GM18505 (cell line): ENCODE data around the gene ARID2.

Experiments used
- ATAC-seq: cut with Tn5 transposase; IDR thresholded peaks from one replicate; pipeline ENCODE4 v1.9.1; 2021; ENCODE audit not compliant: unreplicated experiment
- POLR2A ChIP-seq: IDR thresholded peaks from 4 replicates; pipeline ENCODE4 v1.6.1; 2011; ENCODE audit warnings: borderline replicate concordance; ENCODE audit not compliant: insufficient read depth, insufficient read length; ENCODE audit errors: extremely low read depth

ARID2 gene

GRCh38 chr12:45886685-45887084 is 157.2 kb downstream of the ARID2 start:
- no peak for ATAC-seq
- no peak for TF ChIP-seq POLR2A

- TF ChIP-seq POLR2A: no peak
Observed at GRCh38 chr12:45887544-45887943, 158.0 kb downstream of the ARID2 start.

GRCh38 chr12:45890276-45890675 is 160.8 kb downstream of the ARID2 start:
- no peak for ATAC-seq
- TF ChIP-seq POLR2A: no peak

More at GRCh38 chr12:45887544-45887943, 158.0 kb downstream of the ARID2 start:
- no peak for ATAC-seq

- no peak for TF ChIP-seq POLR2A
- ATAC-seq: no peak
Observed at GRCh38 chr12:45893240-45893639, 163.7 kb downstream of the ARID2 start.

GRCh38 chr12:45895961-45896360 is 166.5 kb downstream of the ARID2 start:
- no peak for ATAC-seq
- no peak for TF ChIP-seq POLR2A

GRCh38 chr12:45898094-45898493 is 168.6 kb downstream of the ARID2 start:
- no peak for ATAC-seq
- TF ChIP-seq POLR2A: no peak

GRCh38 chr12:45907955-45908354 is 178.4 kb downstream of the ARID2 start:
- ATAC-seq: peak; percentile 74
- TF ChIP-seq POLR2A: no peak

- ATAC-seq: no peak
- no peak for TF ChIP-seq POLR2A
Observed at GRCh38 chr12:45909041-45909713, 179.7 kb downstream of the ARID2 start.

GRCh38 chr12:45912774-45913173 is 183.3 kb downstream of the ARID2 start:
- no peak for TF ChIP-seq POLR2A
- ATAC-seq: no peak

GRCh38 chr12:45913631-45914030 is 184.1 kb downstream of the ARID2 start:
- ATAC-seq: no peak
- no peak for TF ChIP-seq POLR2A

GRCh38 chr12:45914090-45914489 is 184.6 kb downstream of the ARID2 start:
- no peak for ATAC-seq
- TF ChIP-seq POLR2A: no peak

GRCh38 chr12:45915405-45915804 is 185.9 kb downstream of the ARID2 start:
- no peak for ATAC-seq
- no peak for TF ChIP-seq POLR2A

- no peak for ATAC-seq
- TF ChIP-seq POLR2A: no peak
Observed at GRCh38 chr12:45918818-45919217, 189.3 kb downstream of the ARID2 start.

- no peak for ATAC-seq
- TF ChIP-seq POLR2A: no peak
Observed at GRCh38 chr12:45928309-45928708, 198.8 kb downstream of the ARID2 start.

- TF ChIP-seq POLR2A: no peak
- ATAC-seq: no peak
Observed at GRCh38 chr12:45930369-45930768, 200.9 kb downstream of the ARID2 start.
